GM18505 (cell line): Measurements from ENCODE around the gene ZNF385B.
"Not testable (repeated sequence)": the region's sequence is repeated elsewhere in the genome, so short reads cannot be mapped to it uniquely, and the experiment has no call there.

ENCODE experiments used
- ATAC-seq: cut with Tn5 transposase; IDR thresholded peaks from one replicate; pipeline ENCODE4 v1.9.1; 2021; ENCODE audit not compliant: unreplicated experiment
- POLR2A ChIP-seq: IDR thresholded peaks from 4 replicates; pipeline ENCODE4 v1.6.1; 2011; ENCODE audit warnings: borderline replicate concordance; ENCODE audit not compliant: insufficient read depth, insufficient read length; ENCODE audit errors: extremely low read depth

The ZNF385B gene

GRCh38 chr2:179646173-179646769 is 215.1 kb downstream of the ZNF385B start:
- no peak for TF ChIP-seq POLR2A
- no peak for ATAC-seq

GRCh38 chr2:179645047-179645446 is 216.4 kb downstream of the ZNF385B start:
- no peak for ATAC-seq
- TF ChIP-seq POLR2A = no peak

GRCh38 chr2:179642462-179642861 is 218.9 kb downstream of the ZNF385B start:
- TF ChIP-seq POLR2A = no peak

GRCh38 chr2:179636995-179637394 is 224.4 kb downstream of the ZNF385B start:
- TF ChIP-seq POLR2A = no peak
- no peak for ATAC-seq

More at GRCh38 chr2:179642462-179642861, 218.9 kb downstream of the ZNF385B start:
- no peak for ATAC-seq

GRCh38 chr2:179636100-179636980 is 225.1 kb downstream of the ZNF385B start:
- no peak for ATAC-seq
- no peak for TF ChIP-seq POLR2A

GRCh38 chr2:179631769-179632385 is 229.5 kb downstream of the ZNF385B start:
- ATAC-seq = not testable (repeated sequence)

GRCh38 chr2:179629776-179630175 is 231.6 kb downstream of the ZNF385B start:
- not testable (repeated sequence) for ATAC-seq

GRCh38 chr2:179626261-179626660 is 235.2 kb downstream of the ZNF385B start:
- ATAC-seq = no peak
- no peak for TF ChIP-seq POLR2A

- ATAC-seq = no peak
- TF ChIP-seq POLR2A = no peak
Measured at GRCh38 chr2:179622635-179623300, 238.6 kb downstream of the ZNF385B start.

- TF ChIP-seq POLR2A = no peak
- ATAC-seq = no peak
Measured at GRCh38 chr2:179622112-179622511, 239.3 kb downstream of the ZNF385B start.

GRCh38 chr2:179619947-179620467 is 241.4 kb downstream of the ZNF385B start:
- ATAC-seq = no peak
- TF ChIP-seq POLR2A = no peak

- ATAC-seq = no peak
- TF ChIP-seq POLR2A = no peak
Measured at GRCh38 chr2:179614121-179614520, 247.3 kb downstream of the ZNF385B start.

GRCh38 chr2:179613701-179614100 is 247.7 kb downstream of the ZNF385B start:
- no peak for TF ChIP-seq POLR2A

More at GRCh38 chr2:179613701-179614100, 247.7 kb downstream of the ZNF385B start:
- no peak for ATAC-seq
